ENCODE measurements around the gene OR11L1. TPM values are rescaled to one million over a fixed set of nuclear protein-coding genes. Genes with fewer than 3 reads are reported as not detected.

OR11L1 gene
- total RNA-seq, 1 experiment from 2014 or later: not detected

GRCh38 chr1:247840818-247841217, 878 bp downstream of the OR11L1 start:
- Mint-ChIP-seq H3K4me3 (ENCODE audit: unreplicated experiment) (no peak overlapping the region), H3K27me3 (ENCODE audit: insufficient read depth, unreplicated experiment) (no peaks in the 10 kb centered on the region), H3K9me3 (ENCODE audit: unreplicated experiment) (peaks cover 21% of the 10 kb centered on the region), H3K4me1 (ENCODE audit: low read depth, unreplicated experiment) (no peaks in the 10 kb centered on the region), H3K27ac (ENCODE audit: unreplicated experiment) (no peak overlapping the region), H3K36me3 (ENCODE audit: insufficient read depth, unreplicated experiment) (no peaks in the 10 kb centered on the region)
- ChIA-PET CTCF (no interaction called here), POLR2A (no interaction called here)
- no peaks in the 10 kb centered on the region for H3K27me3 ChIP-seq (replicated peaks; ENCODE audit: control insufficient read depth, insufficient read depth, low read length)
- no TSS peak for BruUV-seq (replicated peaks)
- H3K4me1 ChIP-seq: no peaks in the 10 kb centered on the region
- DNase-seq: no peak
- intact Hi-C loops (cut with micrococcal nuclease; ENCODE audit: unreplicated experiment): no loop called here
- TF ChIP-seq, protein P1, sequence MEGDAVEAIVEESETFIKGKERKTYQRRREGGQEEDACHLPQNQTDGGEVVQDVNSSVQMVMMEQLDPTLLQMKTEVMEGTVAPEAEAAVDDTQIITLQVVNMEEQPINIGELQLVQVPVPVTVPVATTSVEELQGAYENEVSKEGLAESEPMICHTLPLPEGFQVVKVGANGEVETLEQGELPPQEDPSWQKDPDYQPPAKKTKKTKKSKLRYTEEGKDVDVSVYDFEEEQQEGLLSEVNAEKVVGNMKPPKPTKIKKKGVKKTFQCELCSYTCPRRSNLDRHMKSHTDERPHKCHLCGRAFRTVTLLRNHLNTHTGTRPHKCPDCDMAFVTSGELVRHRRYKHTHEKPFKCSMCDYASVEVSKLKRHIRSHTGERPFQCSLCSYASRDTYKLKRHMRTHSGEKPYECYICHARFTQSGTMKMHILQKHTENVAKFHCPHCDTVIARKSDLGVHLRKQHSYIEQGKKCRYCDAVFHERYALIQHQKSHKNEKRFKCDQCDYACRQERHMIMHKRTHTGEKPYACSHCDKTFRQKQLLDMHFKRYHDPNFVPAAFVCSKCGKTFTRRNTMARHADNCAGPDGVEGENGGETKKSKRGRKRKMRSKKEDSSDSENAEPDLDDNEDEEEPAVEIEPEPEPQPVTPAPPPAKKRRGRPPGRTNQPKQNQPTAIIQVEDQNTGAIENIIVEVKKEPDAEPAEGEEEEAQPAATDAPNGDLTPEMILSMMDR (IDR thresholded peaks at IDR 0.05; ENCODE audit: insufficient read depth in 1 of 2, low read depth in 1 of 2, low read length in 1 of 2, severe bottlenecking in 1 of 2, unreplicated experiment in 1 of 2): no peak
- H3K9me3 ChIP-seq: no peaks in the 10 kb centered on the region; the same call in 1 of the 2 replicates
- H3K4me3 ChIP-seq (ENCODE audit: low read depth, low read length): no peak overlapping the region
- H3K36me3 ChIP-seq (ENCODE audit: control insufficient read depth, insufficient read depth, low read length): no peaks in the 10 kb centered on the region

DNA sequence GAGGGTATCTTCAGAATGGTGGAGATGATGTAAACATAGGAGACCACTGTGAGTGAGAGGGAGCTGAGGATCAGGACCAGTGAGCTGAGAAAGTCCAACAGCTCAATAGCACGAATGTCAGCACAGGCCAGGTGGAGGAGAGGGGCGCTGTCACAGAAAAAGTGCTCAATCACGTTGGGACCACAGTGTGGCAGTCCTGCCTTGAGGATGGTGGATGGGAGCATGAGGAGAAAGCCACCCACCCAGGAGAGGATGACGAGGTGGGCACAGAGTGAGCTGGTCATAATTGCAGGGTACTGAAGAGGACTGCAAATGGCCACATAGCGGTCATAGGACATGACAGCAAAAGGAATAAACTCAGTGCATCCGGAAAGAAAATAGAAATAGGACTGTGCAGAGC, 8.1 kb downstream of the OR11L1 start:
- Mint-ChIP-seq H3K4me3 (ENCODE audit: unreplicated experiment) (no peak overlapping the region), H3K27ac (ENCODE audit: unreplicated experiment) (no peak overlapping the region), H3K36me3 (ENCODE audit: insufficient read depth, unreplicated experiment) (peaks cover 5% of the 10 kb centered on the region), H3K4me1 (ENCODE audit: low read depth, unreplicated experiment) (no peaks in the 10 kb centered on the region), H3K27me3 (ENCODE audit: insufficient read depth, unreplicated experiment) (no peaks in the 10 kb centered on the region), H3K9me3 (ENCODE audit: unreplicated experiment) (peaks cover 19% of the 10 kb centered on the region)
- no peak overlapping the region for H3K4me3 ChIP-seq (ENCODE audit: low read depth, low read length)
- intact Hi-C loops (cut with micrococcal nuclease; ENCODE audit: unreplicated experiment): no loop called here
- no peaks in the 10 kb centered on the region for H3K4me1 ChIP-seq
- TF ChIP-seq, protein P1 (IDR thresholded peaks at IDR 0.05; ENCODE audit: insufficient read depth in 1 of 2, low read depth in 1 of 2, low read length in 1 of 2, severe bottlenecking in 1 of 2, unreplicated experiment in 1 of 2): no peak
- H3K9me3 ChIP-seq: no peaks in the 10 kb centered on the region
- ChIA-PET POLR2A (no interaction called here), CTCF (no interaction called here)
- DNase-seq: no peak
- no TSS peak for BruUV-seq (replicated peaks)
- H3K27me3 ChIP-seq (replicated peaks; ENCODE audit: control insufficient read depth, insufficient read depth, low read length): no peaks in the 10 kb centered on the region
- no peaks in the 10 kb centered on the region for H3K36me3 ChIP-seq (ENCODE audit: control insufficient read depth, insufficient read depth, low read length)

- POLR2A ChIA-PET: no interaction called here
- no peaks in the 10 kb centered on the region for H3K27me3 ChIP-seq (replicated peaks; ENCODE audit: control insufficient read depth, insufficient read depth, low read length)
- Mint-ChIP-seq H3K36me3 (ENCODE audit: insufficient read depth, unreplicated experiment) (peaks cover 5% of the 10 kb centered on the region), H3K4me3 (ENCODE audit: unreplicated experiment) (no peak overlapping the region), H3K9me3 (ENCODE audit: unreplicated experiment) (no peaks in the 10 kb centered on the region), H3K4me1 (ENCODE audit: low read depth, unreplicated experiment) (no peaks in the 10 kb centered on the region), H3K27me3 (ENCODE audit: insufficient read depth, unreplicated experiment) (no peaks in the 10 kb centered on the region), H3K27ac (ENCODE audit: unreplicated experiment) (no peak overlapping the region)
- H3K4me1 ChIP-seq: no peaks in the 10 kb centered on the region
- BruUV-seq (replicated peaks): no TSS peak
- H3K9me3 ChIP-seq: no peaks in the 10 kb centered on the region
- no peak for DNase-seq
- CTCF ChIA-PET: no interaction called here
- no peak overlapping the region for H3K4me3 ChIP-seq (ENCODE audit: low read depth, low read length)
- H3K36me3 ChIP-seq (ENCODE audit: control insufficient read depth, insufficient read depth, low read length): no peaks in the 10 kb centered on the region
- intact Hi-C loops (cut with micrococcal nuclease; ENCODE audit: unreplicated experiment): no loop called here
- TF ChIP-seq, protein P1 (IDR thresholded peaks at IDR 0.05; ENCODE audit: insufficient read depth in 1 of 2, low read depth in 1 of 2, low read length in 1 of 2, severe bottlenecking in 1 of 2, unreplicated experiment in 1 of 2): no peak
These were observed 12.0 kb downstream of the OR11L1 start for GRCh38 chr1:247829656-247830055.
